AG04450 (cell line): ENCODE measurements around the gene PALS2. TPM values are rescaled to one million over a fixed set of nuclear protein-coding genes. Genes with fewer than 3 reads are reported as not detected.

ENCODE experiments used
- CTCF ChIA-PET: fragments of 300-600, 350-600 bp; formaldehyde crosslinking; extraction: SDS; loops from one replicate; lab custom pipeline; 2022; ENCODE audit warnings: antibody characterized with exemption, inconsistent platforms; lab: Charles Lee
- POLR2A ChIA-PET: fragments of 350-600 bp; formaldehyde crosslinking; extraction: SDS; loops from one replicate; lab custom pipeline; 2021; ENCODE audit warnings: antibody characterized with exemption, inconsistent platforms; lab: Yijun Ruan, JAX
- DNase-seq: peaks from one replicate; pipeline ENCODE4 v3.0.0-alpha.2; 2011; ENCODE audit warnings: low read depth, low spot score
- H3K27ac ChIP-seq: one replicate; pipeline ENCODE4 v1.5.1; 2012; ENCODE audit warnings: low read depth, low read length, control low read depth
- H3K27me3 ChIP-seq: one replicate; pipeline ENCODE4 v1.6.0; 2012; ENCODE audit warnings: low read length; ENCODE audit not compliant: control insufficient read depth, insufficient read depth
- H3K4me3 ChIP-seq: 2 replicates; pipeline ENCODE4 v1.5.1; 2011; ENCODE audit warnings: mild to moderate bottlenecking, low read depth, low read length, control low read depth
- H3K9me3 ChIP-seq: 2 replicates; pipeline ENCODE4 v1.5.1; 2012; ENCODE audit warnings: low read length; ENCODE audit not compliant: control insufficient read depth, insufficient read depth
- polyA plus RNA-seq: library from polyadenylated mRNA; depleted of rRNA; stranded (reverse); fragments of >200 nt; gene quantifications from 2 replicates; pipeline ENCODE4 v1.2.3, GENCODE V29; 2011
- TF ChIP-seq, protein P1 (sequence below): IDR thresholded peaks from 2 replicates; pipeline ENCODE4 v1.5.1; 2011; ENCODE audit warnings: low read depth, low read length, control low read depth, inconsistent platforms

The PALS2 gene
- polyA plus RNA-seq, 1 experiment = 11.6 TPM

DNA sequence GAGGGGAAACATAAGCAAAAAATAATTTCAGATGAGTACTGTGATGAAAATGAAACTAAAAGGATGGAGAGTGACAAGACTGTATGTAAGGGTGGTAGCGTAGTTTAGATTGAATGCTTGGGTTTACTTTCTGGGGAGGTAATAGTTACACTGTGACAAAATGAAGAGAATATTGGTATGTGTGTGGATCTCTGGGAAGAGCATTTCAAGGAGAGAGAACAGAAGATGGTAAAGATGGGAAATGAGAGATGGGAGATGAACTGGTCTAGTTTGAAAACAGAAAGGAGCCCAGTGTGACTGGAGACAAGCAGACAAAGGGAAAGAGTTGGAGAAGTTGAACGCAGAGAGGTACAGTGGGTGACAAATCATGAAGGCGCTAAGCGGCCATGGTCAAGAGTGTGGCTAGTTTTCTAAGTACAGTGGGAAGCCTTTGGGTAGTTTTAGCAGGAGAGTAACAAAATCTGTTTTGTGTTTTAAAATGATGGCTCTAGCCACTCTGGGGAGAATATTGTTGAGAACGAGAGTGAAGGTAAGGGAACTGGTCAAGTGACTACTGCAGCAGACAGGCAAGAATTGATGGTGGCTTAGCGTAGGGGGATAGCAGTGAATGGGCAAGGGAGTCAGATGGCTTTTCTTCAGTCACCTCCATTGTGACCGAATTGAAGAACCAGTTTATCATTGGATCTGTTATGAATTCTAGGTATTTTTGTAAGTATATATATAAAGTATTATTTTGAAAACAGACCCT is 22.6 kb downstream of the PALS2 start:
- POLR2A ChIA-PET = no interaction called here

DNA sequence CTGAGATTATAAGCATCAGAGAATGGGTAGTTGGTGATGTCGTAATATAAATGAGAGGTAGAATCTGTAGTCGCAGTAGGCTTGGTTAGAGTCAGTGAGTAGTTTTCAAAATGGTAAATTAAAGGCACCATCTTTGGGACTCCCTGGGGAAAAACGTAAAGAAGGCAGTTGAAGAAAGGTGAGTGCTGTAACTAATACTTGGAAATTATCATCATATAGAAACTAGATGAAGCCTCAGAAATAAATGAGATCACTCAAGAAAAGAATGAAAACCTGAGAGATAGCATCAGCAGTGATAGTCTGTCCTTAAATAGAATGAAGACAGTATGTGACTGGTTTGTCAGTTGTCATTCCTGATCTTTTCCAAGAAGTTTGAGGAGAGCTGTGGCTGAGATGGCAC is 23.8 kb downstream of the PALS2 start:
- DNase-seq = no peak
- no peaks in the 10 kb centered on the region for H3K9me3 ChIP-seq
- H3K27ac ChIP-seq = no peak overlapping the region
- TF ChIP-seq, protein P1, sequence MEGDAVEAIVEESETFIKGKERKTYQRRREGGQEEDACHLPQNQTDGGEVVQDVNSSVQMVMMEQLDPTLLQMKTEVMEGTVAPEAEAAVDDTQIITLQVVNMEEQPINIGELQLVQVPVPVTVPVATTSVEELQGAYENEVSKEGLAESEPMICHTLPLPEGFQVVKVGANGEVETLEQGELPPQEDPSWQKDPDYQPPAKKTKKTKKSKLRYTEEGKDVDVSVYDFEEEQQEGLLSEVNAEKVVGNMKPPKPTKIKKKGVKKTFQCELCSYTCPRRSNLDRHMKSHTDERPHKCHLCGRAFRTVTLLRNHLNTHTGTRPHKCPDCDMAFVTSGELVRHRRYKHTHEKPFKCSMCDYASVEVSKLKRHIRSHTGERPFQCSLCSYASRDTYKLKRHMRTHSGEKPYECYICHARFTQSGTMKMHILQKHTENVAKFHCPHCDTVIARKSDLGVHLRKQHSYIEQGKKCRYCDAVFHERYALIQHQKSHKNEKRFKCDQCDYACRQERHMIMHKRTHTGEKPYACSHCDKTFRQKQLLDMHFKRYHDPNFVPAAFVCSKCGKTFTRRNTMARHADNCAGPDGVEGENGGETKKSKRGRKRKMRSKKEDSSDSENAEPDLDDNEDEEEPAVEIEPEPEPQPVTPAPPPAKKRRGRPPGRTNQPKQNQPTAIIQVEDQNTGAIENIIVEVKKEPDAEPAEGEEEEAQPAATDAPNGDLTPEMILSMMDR = no peak
- H3K4me3 ChIP-seq = no peak overlapping the region
- POLR2A ChIA-PET = no interaction called here
- no peaks in the 10 kb centered on the region for H3K27me3 ChIP-seq
- CTCF ChIA-PET = interaction anchor here (0.5 to 1.1 kb wide), 2 partner anchors 56 to 143 kb away, joined by 3 to 4 read pairs; no protein-coding TSS in a partner anchor

More for the DNA sequence above, 22.6 kb downstream of the PALS2 start:
- CTCF ChIA-PET = interaction anchor here (2.3 kb wide), 1 partner anchor 19 kb away, joined by 10 read pairs; no protein-coding TSS in a partner anchor
- no peak for DNase-seq
- no peaks in the 10 kb centered on the region for H3K27me3 ChIP-seq
- H3K9me3 ChIP-seq = no peaks in the 10 kb centered on the region
- TF ChIP-seq, protein P1 = no peak
- H3K27ac ChIP-seq = no peak overlapping the region
- no peak overlapping the region for H3K4me3 ChIP-seq

DNA sequence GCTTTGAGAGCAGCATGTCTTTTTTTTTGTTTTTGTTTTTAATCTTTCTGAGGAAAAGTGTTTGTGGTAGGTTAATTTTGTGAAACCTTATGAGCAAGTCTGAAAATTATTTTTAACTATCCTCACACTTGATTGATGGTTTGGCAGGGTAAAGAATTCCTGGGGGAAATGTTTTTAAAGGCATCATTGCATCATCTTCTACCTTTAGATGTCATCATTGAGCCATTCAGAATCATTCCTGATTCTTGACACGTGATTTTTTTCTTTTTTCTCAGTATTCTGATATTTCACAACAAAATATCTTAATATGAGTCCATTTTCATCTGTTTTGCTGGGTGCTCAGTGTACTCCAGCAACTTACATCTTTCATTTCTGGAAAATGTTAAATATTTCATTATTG is 28.3 kb downstream of the PALS2 start:
- ChIA-PET POLR2A (no interaction called here), CTCF (interaction anchor here (0.7 kb wide), 1 partner anchor 65 kb away, joined by 5 read pairs; no protein-coding TSS in a partner anchor)
- no peaks in the 10 kb centered on the region for H3K9me3 ChIP-seq
- TF ChIP-seq, protein P1 = no peak
- no peak overlapping the region for H3K4me3 ChIP-seq
- no peak overlapping the region for H3K27ac ChIP-seq
- DNase-seq = no peak
- no peaks in the 10 kb centered on the region for H3K27me3 ChIP-seq

DNA sequence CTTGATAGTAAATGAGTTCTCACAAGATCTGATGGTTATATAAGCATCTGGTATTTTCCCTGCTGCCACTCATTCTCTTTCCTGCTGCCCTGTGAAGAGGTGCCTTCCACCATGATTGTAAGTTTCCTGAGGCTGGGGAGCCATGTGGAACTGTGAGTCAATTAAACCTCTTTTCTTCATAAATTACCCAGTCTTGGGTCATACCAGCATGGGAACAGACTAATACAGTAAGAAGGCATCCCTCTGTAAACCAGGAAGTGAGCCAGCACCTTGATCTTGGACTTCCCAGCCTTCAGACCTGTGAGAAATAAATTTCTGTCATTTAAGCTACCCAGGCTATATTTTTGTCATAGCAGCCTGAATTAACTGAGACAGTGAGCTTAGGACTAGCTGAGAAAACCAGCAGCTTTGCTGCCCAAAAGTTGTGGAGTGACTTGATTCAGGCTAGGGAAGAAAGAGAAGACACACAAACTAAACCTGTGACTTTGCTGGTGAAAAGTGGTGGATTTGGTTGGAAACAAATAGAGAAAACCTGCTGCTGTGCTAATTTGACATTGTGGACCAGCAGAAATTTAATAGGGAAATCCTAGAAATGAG is 29.7 kb downstream of the PALS2 start:
- no peak for DNase-seq
- Histone ChIP-seq H3K4me3 (no peak overlapping the region), H3K27me3 (no peaks in the 10 kb centered on the region), H3K9me3 (no peaks in the 10 kb centered on the region), H3K27ac (no peak overlapping the region)
- TF ChIP-seq, protein P1 = no peak
- POLR2A ChIA-PET = no interaction called here
- CTCF ChIA-PET = no interaction called here

DNA sequence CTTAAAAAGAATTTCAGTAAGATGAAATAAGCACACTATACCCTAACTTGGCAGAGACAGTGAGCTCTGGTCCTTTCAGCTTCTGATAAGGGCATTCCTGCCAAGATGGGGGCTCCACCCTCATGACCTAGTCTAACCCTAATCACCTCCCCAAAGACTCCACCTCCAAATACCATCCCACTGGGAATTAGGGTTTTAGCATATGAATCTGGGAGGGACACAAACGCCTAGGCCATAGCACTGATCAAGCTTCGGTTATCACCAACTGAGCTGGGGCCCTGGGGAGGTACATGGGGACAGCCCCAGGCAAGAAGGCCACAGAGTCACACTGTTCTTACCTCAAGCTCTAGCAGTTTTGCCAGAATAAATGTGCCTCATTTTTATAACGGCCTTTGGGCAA is 31.4 kb downstream of the PALS2 start:
- TF ChIP-seq, protein P1 = no peak
- DNase-seq = no peak
- Histone ChIP-seq H3K27ac (no peak overlapping the region), H3K27me3 (no peaks in the 10 kb centered on the region), H3K4me3 (no peak overlapping the region), H3K9me3 (no peaks in the 10 kb centered on the region)
- POLR2A ChIA-PET = no interaction called here
- CTCF ChIA-PET = no interaction called here
